ENCODE results near the gene TDP2.

GRCh38 chr6:24692848-24693592 lies 26.3 kb upstream of the TDP2 start:
- TF ChIP-seq CTCF (conservative IDR thresholded peaks at IDR 0.05; ENCODE audit: low read length) (no peak), EZH2phosphoT487 (IDR thresholded peaks at IDR 0.05; ENCODE audit: borderline replicate concordance, low read depth, low read length) (no peak)

All from OCI-LY7 (cell line).